ENCODE data around the gene RGS12.

The RGS12 gene

GRCh38 chr4:3324093-3324815 is 31.4 kb downstream of the RGS12 start:
- H3K4me3 ChIP-seq (ENCODE audit: control insufficient read depth, low read depth, low read length): no peak overlapping the region
- no peak for DNase-seq (ENCODE audit: low read depth)
- no peak for TF ChIP-seq CTCF (conservative IDR thresholded peaks at IDR 0.05; ENCODE audit: control insufficient read depth, insufficient read depth, low read depth, low read length)

DNA sequence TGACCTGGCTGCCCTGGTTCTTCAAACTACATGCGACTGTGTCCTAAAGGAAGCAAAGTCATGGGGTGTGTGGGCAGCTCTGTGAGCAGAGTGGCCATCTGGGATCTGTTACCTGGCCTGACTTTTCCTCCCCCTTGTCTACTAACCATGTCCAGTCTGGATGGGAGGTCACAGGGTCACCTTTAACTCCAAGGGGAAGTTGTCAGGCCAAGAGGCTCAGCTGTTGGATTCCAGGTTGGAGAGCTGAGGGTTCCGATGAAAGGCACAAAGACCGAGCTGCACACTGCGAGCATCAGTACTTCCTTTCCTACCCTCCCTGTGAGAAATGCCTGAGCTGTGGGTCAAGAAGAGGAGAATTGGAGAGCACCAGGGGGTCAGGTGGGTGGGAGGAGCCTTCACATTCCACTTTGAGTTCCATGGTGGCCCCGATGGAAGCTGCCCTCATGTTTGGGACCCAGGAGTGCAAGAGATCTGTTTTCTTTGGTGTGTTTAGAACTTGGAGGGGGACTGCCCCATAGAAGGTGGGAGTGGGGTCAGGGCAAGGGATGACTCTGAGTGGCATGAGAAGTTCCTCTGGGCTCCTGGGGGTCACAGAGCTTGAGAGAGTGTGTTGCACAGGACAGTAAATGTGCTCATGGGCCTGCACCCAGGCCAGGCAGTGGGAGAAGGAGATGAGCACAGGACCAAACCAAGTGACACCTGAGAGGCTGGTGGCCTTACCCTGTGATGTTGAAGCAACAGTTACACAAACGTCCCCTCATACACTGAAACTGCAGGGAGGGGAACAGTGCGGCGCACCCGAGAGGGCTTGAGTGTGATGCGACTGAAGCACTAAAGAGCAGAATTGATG is 36.2 kb downstream of the RGS12 start:
- no peak for TF ChIP-seq CTCF (conservative IDR thresholded peaks at IDR 0.05; ENCODE audit: control insufficient read depth, insufficient read depth, low read depth, low read length)
- no peak overlapping the region for H3K4me3 ChIP-seq (ENCODE audit: control insufficient read depth, low read depth, low read length)
- no peak for DNase-seq (ENCODE audit: low read depth)

DNA sequence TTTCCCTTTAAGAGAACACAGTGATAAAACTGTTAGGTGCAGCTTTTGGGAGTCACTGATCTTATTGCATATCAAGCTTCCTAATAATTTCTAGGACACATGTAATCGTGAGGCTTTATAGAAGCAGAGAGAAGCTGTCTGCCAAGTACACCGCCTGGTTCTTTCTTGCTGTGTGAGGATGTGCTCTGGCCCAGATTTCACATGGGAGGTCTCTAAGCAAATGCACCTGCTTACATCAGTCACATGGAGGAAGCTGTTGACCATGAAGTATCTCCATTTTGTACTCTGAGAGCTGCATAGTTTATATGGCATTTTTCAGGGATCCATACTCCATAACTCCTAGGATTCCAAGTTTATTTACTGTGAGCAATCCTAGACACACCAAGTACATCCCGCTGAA is 37.1 kb downstream of the RGS12 start:
- no peak for DNase-seq (ENCODE audit: low read depth)
- TF ChIP-seq CTCF (conservative IDR thresholded peaks at IDR 0.05; ENCODE audit: control insufficient read depth, insufficient read depth, low read depth, low read length): no peak
- no peak overlapping the region for H3K4me3 ChIP-seq (ENCODE audit: control insufficient read depth, low read depth, low read length)

DNA sequence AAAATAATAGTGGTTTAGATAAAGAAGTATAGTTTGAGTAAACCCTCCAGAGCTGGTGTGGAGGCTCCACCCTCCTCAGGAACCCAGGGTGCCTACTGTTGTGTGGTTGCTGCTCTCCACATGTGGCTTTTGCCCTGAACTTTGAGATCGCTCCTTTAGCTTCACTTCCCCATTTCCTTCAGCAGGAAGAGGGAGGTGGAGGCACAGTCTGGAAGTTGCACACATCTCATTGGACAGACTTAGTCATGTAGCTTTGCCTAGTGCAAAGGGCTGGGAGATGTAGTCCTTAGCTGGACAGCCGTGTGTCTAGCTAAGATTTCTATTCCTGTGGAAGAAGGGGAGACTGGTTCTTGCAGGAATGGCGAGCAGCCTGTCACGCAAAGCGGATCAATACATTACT is 37.9 kb downstream of the RGS12 start:
- no peak for TF ChIP-seq CTCF (conservative IDR thresholded peaks at IDR 0.05; ENCODE audit: control insufficient read depth, insufficient read depth, low read depth, low read length)
- H3K4me3 ChIP-seq (ENCODE audit: control insufficient read depth, low read depth, low read length): no peak overlapping the region
- DNase-seq (ENCODE audit: low read depth): no peak

DNA sequence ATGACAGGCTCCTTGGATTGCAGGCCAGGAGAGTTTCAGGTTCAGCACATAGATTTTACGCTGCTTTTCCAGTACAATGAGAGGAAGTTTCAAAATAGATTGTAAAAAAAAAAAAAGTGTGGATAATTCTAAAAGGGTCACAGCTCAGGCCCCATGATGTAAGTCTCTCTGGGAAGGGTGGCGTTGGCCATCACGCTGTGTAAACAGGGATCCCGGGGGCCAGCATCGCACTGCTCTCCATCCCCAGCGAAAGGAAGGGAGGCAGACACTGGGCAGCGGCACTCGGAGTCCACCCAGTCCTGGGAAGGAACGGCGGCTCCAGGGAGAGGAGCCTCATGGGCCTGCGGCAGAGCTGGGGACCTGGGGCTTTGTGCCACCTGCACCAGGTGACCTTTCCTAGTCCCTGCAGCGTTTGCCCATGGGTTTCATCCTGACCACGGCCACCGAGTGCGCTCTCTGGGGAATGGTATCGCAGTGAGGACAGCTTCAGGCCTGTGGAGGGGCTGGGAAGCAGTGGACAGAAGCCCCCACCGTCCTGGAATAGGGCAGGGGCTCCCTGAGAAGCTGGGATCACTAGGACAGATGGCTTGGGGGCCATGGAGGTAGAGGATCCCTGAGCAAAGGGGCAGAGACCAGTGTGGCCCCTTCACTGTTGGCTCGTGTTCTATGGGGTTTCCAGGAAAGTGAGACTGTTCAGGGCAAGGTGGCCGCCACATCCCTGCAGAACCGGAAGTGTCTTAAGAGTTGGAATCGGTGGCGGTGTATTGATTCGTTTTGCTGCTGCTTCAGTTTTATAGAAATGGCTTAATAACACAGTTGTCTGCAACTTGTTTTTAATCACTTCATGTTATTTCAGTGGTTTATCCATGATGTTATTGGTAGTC is 38.9 kb downstream of the RGS12 start:
- no peak for DNase-seq (ENCODE audit: low read depth)
- TF ChIP-seq CTCF (conservative IDR thresholded peaks at IDR 0.05; ENCODE audit: control insufficient read depth, insufficient read depth, low read depth, low read length): no peak
- H3K4me3 ChIP-seq (ENCODE audit: control insufficient read depth, low read depth, low read length): no peak overlapping the region

- no peak for DNase-seq (ENCODE audit: low read depth)
- no peak for TF ChIP-seq CTCF (conservative IDR thresholded peaks at IDR 0.05; ENCODE audit: control insufficient read depth, insufficient read depth, low read depth, low read length)
Measured at GRCh38 chr4:3332498-3332897, 39.7 kb downstream of the RGS12 start.

More at GRCh38 chr4:3332498-3332897, 39.7 kb downstream of the RGS12 start:
- H3K4me3 ChIP-seq (ENCODE audit: control insufficient read depth, low read depth, low read length): no peak overlapping the region
